HG03196 (cell line): ENCODE measurements around the gene LRRK2.
"Not testable (repeated sequence)": the region's sequence is repeated elsewhere in the genome, so short reads cannot be mapped to it uniquely, and the experiment has no call there.

ENCODE experiments used
- ATAC-seq: cut with Tn5 transposase; IDR thresholded peaks from one replicate; pipeline ENCODE4 v1.9.1; 2021; ENCODE audit not compliant: unreplicated experiment

Gene LRRK2

DNA sequence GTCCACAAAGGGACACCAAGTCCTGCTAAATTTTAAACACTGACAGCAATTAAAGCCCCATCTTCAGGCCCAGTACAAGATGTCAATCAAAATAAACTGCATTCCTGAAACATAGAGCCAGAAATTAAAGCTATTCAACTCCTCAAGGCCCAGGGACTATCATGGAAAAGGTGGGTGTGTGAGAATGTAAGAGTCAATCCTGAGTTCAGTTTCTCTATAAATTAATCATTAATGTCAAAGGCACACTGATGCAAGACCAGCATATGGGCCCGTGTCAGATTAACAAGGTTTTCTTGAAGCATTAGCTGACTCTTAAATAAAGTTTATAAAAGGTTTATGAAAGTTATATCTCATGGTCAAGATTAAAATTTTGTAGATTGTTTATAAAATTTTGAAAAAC is 13.6 kb upstream of the LRRK2 start:
- ATAC-seq: not testable (repeated sequence)

DNA sequence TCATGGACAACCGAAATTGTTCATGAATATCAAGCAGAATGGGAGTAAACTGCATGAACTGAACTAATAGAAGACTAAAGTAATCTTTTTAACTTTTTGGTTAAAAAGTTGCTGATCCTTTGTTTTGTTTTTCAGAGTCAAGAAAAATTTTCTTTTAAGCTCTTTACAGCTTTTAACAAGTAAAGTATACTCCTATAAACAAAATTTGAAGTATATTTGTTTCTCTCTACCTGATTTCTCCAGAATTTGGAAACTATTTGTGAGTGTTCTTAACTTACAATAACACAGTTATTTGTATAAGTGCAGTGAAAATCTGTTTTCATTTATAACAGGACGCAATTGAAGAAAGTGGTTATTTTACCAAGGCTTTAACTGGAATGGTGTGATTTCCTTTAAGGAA is 12.2 kb upstream of the LRRK2 start:
- ATAC-seq: no peak

- ATAC-seq: no peak
These were observed 8.8 kb upstream of the LRRK2 start for GRCh38 chr12:40215982-40216381.

GRCh38 chr12:40216516-40217288 is 8.1 kb upstream of the LRRK2 start:
- no peak for ATAC-seq

GRCh38 chr12:40219760-40220159 is 5.0 kb upstream of the LRRK2 start:
- ATAC-seq: no peak

DNA sequence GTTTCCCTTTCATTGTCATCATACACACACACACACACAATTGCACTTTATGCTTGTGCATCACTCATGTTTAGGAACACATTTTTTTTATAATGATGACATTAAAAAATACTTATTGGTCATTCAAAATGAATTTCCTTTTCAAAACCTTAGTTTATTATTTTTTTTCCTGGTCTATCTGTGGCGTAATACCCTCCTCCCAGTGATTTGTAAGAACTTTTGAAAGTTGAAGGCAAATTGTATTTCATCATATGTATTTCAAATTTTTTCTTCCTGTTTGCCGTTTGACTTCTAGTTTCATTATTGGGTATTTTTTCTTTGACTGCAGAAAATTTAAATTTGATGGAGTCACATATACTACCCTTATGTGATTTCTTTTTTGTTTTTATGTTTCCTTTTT is 2.5 kb upstream of the LRRK2 start:
- no peak for ATAC-seq

DNA sequence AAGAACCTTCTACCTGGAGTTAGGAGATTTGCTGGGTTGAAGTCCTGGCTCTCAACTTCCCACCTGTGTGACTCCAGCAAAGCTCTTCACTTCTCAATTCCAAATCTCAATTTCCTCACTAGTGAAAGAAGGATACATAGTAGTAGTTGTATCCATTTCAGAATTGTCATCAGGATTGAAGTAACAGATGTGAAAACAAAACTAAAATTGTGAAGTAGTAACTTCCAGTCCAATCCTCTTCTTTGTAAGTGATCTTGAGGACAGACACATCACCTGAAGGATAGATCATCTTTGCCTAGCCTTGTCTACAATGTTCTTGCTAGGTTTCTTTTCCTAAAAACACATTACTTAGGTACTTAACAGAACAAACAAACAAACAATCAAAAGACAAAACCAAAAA is 1.2 kb upstream of the LRRK2 start:
- ATAC-seq: no peak

GRCh38 chr12:40225337-40225983 is 663 bp downstream of the LRRK2 start:
- ATAC-seq: no peak

DNA sequence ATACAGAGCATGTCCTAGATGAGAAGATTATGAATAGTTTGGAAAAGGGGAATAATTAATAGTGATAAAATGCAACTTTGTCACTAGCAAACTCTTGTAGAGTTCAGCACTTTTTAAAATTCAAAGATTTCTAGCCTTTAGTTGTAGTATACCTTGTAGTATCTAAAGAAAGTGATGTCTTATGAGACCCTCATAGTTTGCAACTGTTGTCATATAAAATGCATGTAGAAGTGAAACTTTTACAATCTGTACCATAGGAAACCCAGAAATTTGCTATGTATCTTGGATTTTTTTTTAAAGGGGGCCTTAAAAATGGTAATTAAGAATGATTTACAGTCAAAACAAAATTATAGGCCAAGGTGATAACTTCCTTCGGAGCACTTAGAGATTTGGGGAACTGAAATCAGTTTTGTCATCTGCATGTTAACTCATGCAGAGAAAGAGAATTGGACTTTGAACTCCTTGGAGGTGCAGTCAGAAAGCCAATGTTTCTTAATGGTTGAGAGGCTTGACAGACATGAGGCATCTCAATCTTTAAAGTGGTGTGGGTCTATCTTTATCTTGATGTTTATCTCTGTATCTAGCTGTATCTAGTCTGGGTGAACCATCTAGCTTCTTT is 1.3 kb downstream of the LRRK2 start:
- peak; percentile 65 for ATAC-seq

- ATAC-seq: peak; percentile 34
These were observed 1.9 kb downstream of the LRRK2 start for GRCh38 chr12:40226705-40227104.

- no peak for ATAC-seq
These were observed 2.6 kb downstream of the LRRK2 start for GRCh38 chr12:40227447-40227846.

- ATAC-seq: no peak
These were observed 3.9 kb downstream of the LRRK2 start for GRCh38 chr12:40228727-40229126.

DNA sequence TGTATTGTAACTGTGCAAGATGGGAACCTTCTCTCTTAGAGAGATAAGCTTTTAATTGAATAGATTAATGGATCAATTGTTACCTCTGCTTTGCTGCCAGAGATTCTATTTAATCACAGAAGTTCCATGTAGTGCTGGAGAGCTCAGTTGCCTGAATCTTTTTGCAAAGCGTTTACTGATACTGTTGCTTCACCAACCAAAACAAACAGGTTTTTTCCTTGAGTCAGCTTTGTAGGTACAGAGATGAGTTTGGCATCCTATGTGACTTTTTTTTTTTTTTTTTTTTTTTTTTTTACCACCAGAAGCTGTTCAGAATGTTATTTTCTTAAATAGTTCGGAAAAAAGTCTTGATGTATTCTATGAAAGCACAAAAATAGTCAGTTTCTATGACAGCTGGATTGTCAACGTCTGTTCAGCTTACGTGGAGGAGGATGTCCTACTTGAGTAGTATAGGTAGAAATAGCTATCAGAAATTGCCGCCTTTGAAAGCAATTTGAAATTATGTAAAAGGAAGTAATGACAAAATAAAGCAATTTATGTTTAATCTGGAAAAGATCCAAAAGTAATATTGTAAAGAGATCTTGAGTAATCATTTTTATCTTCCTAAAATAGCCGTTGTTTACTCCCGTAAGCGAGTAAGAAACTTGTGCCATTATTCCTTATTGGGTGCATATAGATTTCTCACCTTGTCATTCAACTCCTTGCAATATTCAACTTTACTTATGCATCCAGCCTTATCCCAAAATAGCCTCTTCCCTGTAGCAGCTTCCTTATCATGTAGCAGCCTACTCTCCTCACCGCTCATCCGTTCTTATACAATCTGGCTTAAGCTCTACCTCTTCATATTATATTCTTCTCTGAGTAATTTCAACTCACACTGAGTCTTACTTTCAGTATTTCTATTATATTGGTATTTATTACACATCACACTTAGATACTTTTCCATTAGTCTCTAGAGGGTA is 5.2 kb downstream of the LRRK2 start:
- no peak for ATAC-seq

DNA sequence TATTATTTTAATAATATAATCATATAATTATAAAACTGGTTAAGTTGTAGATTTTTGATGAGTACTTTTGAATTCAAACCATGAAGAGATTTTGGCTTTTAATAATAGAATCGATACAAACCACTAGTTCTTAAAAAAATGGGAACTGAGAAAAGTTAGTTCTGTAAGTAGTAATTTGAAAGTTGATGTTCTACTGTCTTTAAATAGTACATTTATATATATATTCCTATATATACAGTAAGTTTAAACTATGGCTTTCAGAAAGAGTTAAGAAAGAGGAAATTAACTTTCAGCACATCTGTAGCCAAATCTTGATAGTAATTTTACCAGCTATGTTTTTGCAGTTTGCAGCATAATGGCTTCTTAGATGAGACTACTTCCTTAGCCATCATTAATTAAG is 7.8 kb downstream of the LRRK2 start:
- no peak for ATAC-seq

GRCh38 chr12:40233741-40234367 is 9.1 kb downstream of the LRRK2 start:
- no peak for ATAC-seq

- ATAC-seq: no peak
These were observed 11.6 kb downstream of the LRRK2 start for GRCh38 chr12:40236357-40236850.

DNA sequence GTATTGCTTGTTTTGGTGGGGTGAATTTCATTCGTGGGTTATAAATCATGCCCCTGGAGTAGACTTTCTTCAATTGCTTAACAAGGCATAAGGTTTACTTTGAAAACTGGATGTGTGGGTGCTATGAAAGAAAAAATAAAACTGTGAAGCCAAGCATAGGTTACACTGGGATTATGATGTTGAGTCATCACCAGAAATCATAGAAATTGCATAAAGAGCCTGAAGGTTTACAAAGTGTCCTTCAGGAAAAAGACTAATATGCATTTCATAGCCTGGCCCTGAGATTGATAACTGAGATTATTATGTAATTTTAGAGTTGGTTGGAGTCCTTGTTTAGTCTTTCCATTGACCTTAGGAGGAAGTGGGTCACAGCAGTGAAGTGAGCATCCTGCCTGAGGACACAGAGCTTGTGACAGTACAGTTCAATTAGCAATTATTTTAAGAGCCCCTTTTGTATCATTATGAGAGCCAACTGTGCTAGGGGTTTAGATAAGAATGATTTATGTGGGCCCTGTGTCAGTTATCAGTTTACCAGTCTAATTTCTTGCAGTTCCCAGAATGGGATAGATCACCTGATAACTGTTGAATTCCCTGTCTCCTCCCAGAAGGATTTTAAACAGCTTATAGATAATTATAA is 13.6 kb downstream of the LRRK2 start:
- no peak for ATAC-seq

DNA sequence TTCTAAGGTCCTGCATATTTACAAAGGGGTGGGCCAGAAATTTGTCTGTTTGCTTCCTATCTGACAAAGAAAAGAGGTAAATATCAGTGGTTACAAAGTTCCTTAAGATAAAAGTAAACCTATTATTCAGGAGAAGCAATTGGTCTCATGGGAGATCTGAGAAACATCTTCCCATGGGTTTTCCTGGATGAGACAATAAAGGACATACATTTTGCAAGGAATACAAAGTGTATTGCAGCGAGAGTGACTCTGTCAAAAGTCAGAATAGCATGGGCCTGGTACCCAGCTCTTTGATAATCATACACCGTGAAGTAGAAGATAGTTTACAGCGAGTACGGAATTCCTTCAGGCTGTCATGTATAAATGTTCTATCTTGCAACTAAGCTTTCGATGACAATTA is 14.2 kb downstream of the LRRK2 start:
- ATAC-seq: no peak

DNA sequence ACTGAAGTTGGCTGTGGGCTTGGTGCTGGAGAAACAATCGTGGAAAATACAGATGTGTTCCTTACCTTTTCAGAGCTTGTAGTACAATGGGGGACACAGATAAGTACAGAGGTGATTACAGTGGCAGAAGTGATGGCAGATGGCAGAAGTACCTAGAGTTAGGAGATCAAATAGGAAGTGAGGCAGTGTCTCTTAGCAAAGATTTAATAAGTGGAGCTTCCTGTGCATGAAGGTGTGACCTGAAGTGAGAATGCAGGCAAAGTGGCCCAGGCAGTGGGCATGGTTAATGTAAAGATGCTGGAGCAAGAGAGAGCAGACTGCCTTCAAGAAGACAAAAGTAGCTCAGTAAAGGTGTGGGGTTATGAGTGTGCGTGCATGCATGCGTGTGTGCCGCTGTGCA is 16.0 kb downstream of the LRRK2 start:
- no peak for ATAC-seq

DNA sequence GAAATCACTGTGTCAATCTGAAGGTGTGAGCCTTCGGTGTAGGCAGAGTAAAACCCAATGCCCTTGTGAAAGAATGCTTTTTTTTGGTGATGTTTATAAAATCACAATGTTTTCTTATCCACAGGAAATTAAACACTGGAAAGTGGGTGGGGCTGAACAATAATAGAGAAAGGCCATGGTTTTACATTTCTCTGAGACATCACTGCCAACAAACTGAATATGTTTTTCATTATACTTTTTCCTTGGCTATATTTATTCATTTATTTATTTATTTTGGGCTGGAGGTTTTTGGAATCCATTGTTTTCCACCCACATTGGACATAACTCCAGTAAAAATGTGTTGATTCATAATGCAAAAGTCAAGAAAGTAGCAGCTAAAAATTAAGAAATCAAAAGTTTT is 16.9 kb downstream of the LRRK2 start:
- ATAC-seq: no peak
